OCI-LY1 (cell line): ENCODE data around the gene FAM227A.
"Not testable (repeated sequence)": the region's sequence is repeated elsewhere in the genome, so short reads cannot be mapped to it uniquely, and the experiment has no call there.

Experiments used
- H2AFZ ChIP-seq: fragments of 200-600 bp; sonication (generic), shearing (Covaris generic); 2 replicates; pipeline ENCODE4 v1.6.0; 2014; ENCODE audit warnings: antibody characterized with exemption, mild to moderate bottlenecking, low read length
- H3F3A ChIP-seq: fragments of 200-600 bp; sonication (generic), shearing (Covaris generic); 2 replicates; pipeline ENCODE4 v1.6.0; 2014; ENCODE audit warnings: mild to moderate bottlenecking, antibody characterized with exemption, low read length, moderate library complexity; ENCODE audit not compliant: insufficient read depth
- H3K27ac ChIP-seq: fragments of 200-600 bp; sonication (generic); 2 replicates; pipeline ENCODE4 v1.5.1; 2014; ENCODE audit warnings: low read length, mixed run types, mild to moderate bottlenecking, low read depth; ENCODE audit not compliant: poor library complexity, severe bottlenecking
- H3K27me3 ChIP-seq: fragments of 200-600 bp; sonication (generic); 2 replicates; pipeline ENCODE4 v1.6.0; 2014; ENCODE audit warnings: antibody characterized with exemption, mild to moderate bottlenecking, low read length, moderate library complexity; ENCODE audit not compliant: insufficient read depth
- H3K36me3 ChIP-seq: fragments of 200-600 bp; sonication (generic); 2 replicates; pipeline ENCODE4 v1.6.1; 2014; ENCODE audit warnings: mild to moderate bottlenecking, antibody characterized with exemption, low read length, moderate library complexity, mixed read lengths; ENCODE audit not compliant: insufficient read depth
- H3K4me1 ChIP-seq: fragments of 200-600 bp; sonication (generic); 2 replicates; pipeline ENCODE4 v1.5.1; 2014; ENCODE audit warnings: mild to moderate bottlenecking, low read length, moderate library complexity; ENCODE audit not compliant: insufficient read depth, severe bottlenecking
- H3K4me2 ChIP-seq: fragments of 200-600 bp; sonication (generic), shearing (Covaris generic); 2 replicates; pipeline ENCODE4 v1.6.1; 2014; ENCODE audit warnings: low read length
- H3K4me3 ChIP-seq: fragments of 200-600 bp; sonication (generic); 2 replicates; pipeline ENCODE4 v1.5.1; 2014; ENCODE audit warnings: low read length, low read depth, mild to moderate bottlenecking, mixed read lengths; ENCODE audit not compliant: poor library complexity, severe bottlenecking
- H3K79me2 ChIP-seq: fragments of 200-600 bp; shearing (Covaris generic); 2 replicates; pipeline ENCODE4 v1.6.1; 2016; ENCODE audit warnings: mixed run types, low read length, mixed read lengths; ENCODE audit not compliant: insufficient read depth
- H3K9ac ChIP-seq: fragments of 200-600 bp; sonication (generic), shearing (Covaris generic); 2 replicates; pipeline ENCODE4 v1.6.1; 2014; ENCODE audit warnings: mild to moderate bottlenecking, low read length, mixed read lengths
- H3K9me2 ChIP-seq: fragments of 200-600 bp; sonication (generic), shearing (Covaris generic); 2 replicates; pipeline ENCODE4 v1.6.1; 2014; ENCODE audit warnings: low read depth, mild to moderate bottlenecking, low read length, mixed read lengths
- H3K9me3 ChIP-seq: fragments of 200-600 bp; shearing (Covaris generic); 2 replicates; pipeline ENCODE4 v1.6.1; 2014; ENCODE audit warnings: low read length, mixed read lengths
- H4K20me1 ChIP-seq: fragments of 200-600 bp; sonication (generic), shearing (Covaris generic); 2 replicates; pipeline ENCODE4 v1.6.0; 2016; ENCODE audit warnings: mild to moderate bottlenecking, low read length; ENCODE audit not compliant: insufficient read depth
- CTCF ChIP-seq: fragments of 200-600 bp; sonication (generic), shearing (Covaris generic); IDR thresholded peaks from 2 replicates; pipeline ENCODE4 v1.5.1; 2017; ENCODE audit warnings: mild to moderate bottlenecking, antibody characterized with exemption, low read length, moderate library complexity, mixed read lengths
- EZH2 ChIP-seq: fragments of 200-600 bp; sonication (generic), shearing (Covaris generic); IDR thresholded peaks from 2 replicates; pipeline ENCODE4 v1.8.0; 2017; ENCODE audit warnings: borderline replicate concordance, mixed run types, mild to moderate bottlenecking, antibody characterized with exemption, low read length, moderate library complexity, mixed read lengths

Gene FAM227A

GRCh38 chr22:38601221-38601764 lies 54.9 kb downstream of the FAM227A start:
- H3K9me2 ChIP-seq, result no peaks in the 10 kb centered on the region
- no peak for TF ChIP-seq EZH2
- TF ChIP-seq CTCF, result no peak
- no peak overlapping the region for H2AFZ ChIP-seq
- no peaks in the 10 kb centered on the region for H3K9me3 ChIP-seq
- H3K27ac ChIP-seq, result no peak overlapping the region
- H3K79me2 ChIP-seq, result no peaks in the 10 kb centered on the region
- H3K4me1 ChIP-seq, result no peaks in the 10 kb centered on the region
- no peaks in the 10 kb centered on the region for H3K36me3 ChIP-seq
- H3K4me3 ChIP-seq, result no peak overlapping the region
- no peak overlapping the region for H3K4me2 ChIP-seq
- no peak overlapping the region for H3K9ac ChIP-seq
- H4K20me1 ChIP-seq, result no peaks in the 10 kb centered on the region
- H3K27me3 ChIP-seq, result no peaks in the 10 kb centered on the region
- no peaks in the 10 kb centered on the region for H3F3A ChIP-seq

GRCh38 chr22:38599466-38599865 lies 56.7 kb downstream of the FAM227A start:
- Histone ChIP-seq H3K9me2 (no peaks in the 10 kb centered on the region), H3K36me3 (no peaks in the 10 kb centered on the region), H3F3A (no peaks in the 10 kb centered on the region), H3K79me2 (no peaks in the 10 kb centered on the region), H3K9me3 (no peaks in the 10 kb centered on the region), H3K4me1 (no peaks in the 10 kb centered on the region), H4K20me1 (no peaks in the 10 kb centered on the region), H3K4me3 (no peak overlapping the region), H3K27ac (no peak overlapping the region), H3K27me3 (no peaks in the 10 kb centered on the region; the same call in 1 of the 2 replicates), H2AFZ (no peak overlapping the region), H3K9ac (no peak overlapping the region), H3K4me2 (no peak overlapping the region)
- no peak for TF ChIP-seq CTCF
- no peak for TF ChIP-seq EZH2

GRCh38 chr22:38582923-38583322 lies 73.3 kb downstream of the FAM227A start:
- H3K9me3 ChIP-seq, H3K36me3 ChIP-seq, H3K4me1 ChIP-seq, H3K4me2 ChIP-seq, H3K27me3 ChIP-seq, H3K79me2 ChIP-seq, H3K9ac ChIP-seq, H3K27ac ChIP-seq, H2AFZ ChIP-seq, H3K9me2 ChIP-seq, H3K4me3 ChIP-seq, H3F3A ChIP-seq, H4K20me1 ChIP-seq: not testable (repeated sequence)

- no peak overlapping the region for H3K27ac ChIP-seq
- TF ChIP-seq EZH2 (no peak), CTCF (no peak)
- H3F3A ChIP-seq, result no peaks in the 10 kb centered on the region
- no peak overlapping the region for H3K9ac ChIP-seq
- no peak overlapping the region for H3K4me3 ChIP-seq
- H4K20me1 ChIP-seq, result no peaks in the 10 kb centered on the region
- no peaks in the 10 kb centered on the region for H3K9me2 ChIP-seq
- H2AFZ ChIP-seq, result no peak overlapping the region
- H3K9me3 ChIP-seq, result no peaks in the 10 kb centered on the region
- no peaks in the 10 kb centered on the region for H3K4me1 ChIP-seq
- H3K27me3 ChIP-seq, result no peaks in the 10 kb centered on the region
- H3K36me3 ChIP-seq, result no peaks in the 10 kb centered on the region
- no peaks in the 10 kb centered on the region for H3K79me2 ChIP-seq
- no peak overlapping the region for H3K4me2 ChIP-seq
Measured at GRCh38 chr22:38578505-38578904, 77.7 kb downstream of the FAM227A start.
